KMS-11 (cell line): ENCODE data around the gene DIS3L2.
"Not testable (repeated sequence)": the region's sequence is repeated elsewhere in the genome, so short reads cannot be mapped to it uniquely, and the experiment has no call there.

ENCODE experiments used
- H2AFZ ChIP-seq: fragments of 200-600 bp; sonication (generic); 2 replicates; pipeline ENCODE4 v1.6.1; 2016; ENCODE audit warnings: antibody characterized with exemption, mixed run types, low read depth
- H3K27ac ChIP-seq: fragments of 200-600 bp; sonication (generic); 2 replicates; pipeline ENCODE4 v1.6.1; 2016; ENCODE audit warnings: mild to moderate bottlenecking, mixed run types
- H3K27me3 ChIP-seq: fragments of 200-600 bp; sonication (generic); 2 replicates; pipeline ENCODE4 v1.6.1; 2017; ENCODE audit warnings: mild to moderate bottlenecking, low read depth, mixed run types, moderate library complexity; ENCODE audit not compliant: insufficient read depth
- H3K36me3 ChIP-seq: fragments of 200-600 bp; sonication (generic); 2 replicates; pipeline ENCODE4 v1.6.1; 2017; ENCODE audit warnings: mild to moderate bottlenecking, mixed run types; ENCODE audit not compliant: insufficient read depth
- H3K4me1 ChIP-seq: fragments of 200-600 bp; sonication (generic); 2 replicates; pipeline ENCODE4 v1.6.1; 2016; ENCODE audit warnings: mild to moderate bottlenecking, low read depth, mixed run types; ENCODE audit not compliant: poor library complexity, severe bottlenecking
- H3K4me2 ChIP-seq: fragments of 200-600 bp; sonication (generic); 2 replicates; pipeline ENCODE4 v1.7.0; 2016; ENCODE audit warnings: mild to moderate bottlenecking, mixed run types
- H3K4me3 ChIP-seq: fragments of 200-600 bp; sonication (generic); IDR thresholded peaks from 2 replicates; pipeline ENCODE4 v1.6.1; 2017; ENCODE audit warnings: low read depth, low read length, mixed read lengths; ENCODE audit not compliant: insufficient read depth
- H3K79me2 ChIP-seq: fragments of 200-600 bp; sonication (generic); 2 replicates; pipeline ENCODE4 v1.6.1; 2016; ENCODE audit warnings: low read depth, mixed run types; ENCODE audit not compliant: insufficient read depth
- H3K9ac ChIP-seq: fragments of 200-600 bp; sonication (generic); 2 replicates; pipeline ENCODE4 v1.6.1; 2016; ENCODE audit warnings: mild to moderate bottlenecking, mixed run types
- H4K20me1 ChIP-seq: fragments of 200-600 bp; sonication (generic); 2 replicates; pipeline ENCODE4 v1.6.1; 2016; ENCODE audit warnings: mild to moderate bottlenecking, mixed run types; ENCODE audit not compliant: insufficient read depth
- CTCF ChIP-seq: fragments of 200-600 bp; sonication (generic); conservative IDR thresholded peaks from 2 replicates; pipeline ENCODE4 v1.6.1; 2017; ENCODE audit warnings: low read depth, mild to moderate bottlenecking, antibody characterized with exemption, low read length, moderate library complexity, mixed read lengths

DIS3L2 gene

GRCh38 chr2:232170396-232170795 lies 208.9 kb downstream of the DIS3L2 start:
- Histone ChIP-seq H3K4me1 (peaks cover 7% of the 10 kb centered on the region), H3K9ac (no peak overlapping the region), H3K79me2 (no peaks in the 10 kb centered on the region), H3K4me3 (no peak overlapping the region), H3K4me2 (no peak overlapping the region), H2AFZ (no peak overlapping the region), H3K27ac (no peak overlapping the region), H3K27me3 (no peaks in the 10 kb centered on the region), H3K36me3 (no peaks in the 10 kb centered on the region), H4K20me1 (no peaks in the 10 kb centered on the region)
- no peak for TF ChIP-seq CTCF

GRCh38 chr2:232174662-232175061 lies 213.1 kb downstream of the DIS3L2 start:
- Histone ChIP-seq H3K4me2 (no peak overlapping the region), H3K27ac (no peak overlapping the region), H4K20me1 (no peaks in the 10 kb centered on the region), H3K27me3 (no peaks in the 10 kb centered on the region), H2AFZ (no peak overlapping the region), H3K79me2 (no peaks in the 10 kb centered on the region), H3K36me3 (no peaks in the 10 kb centered on the region), H3K4me1 (peaks cover 7% of the 10 kb centered on the region), H3K4me3 (no peak overlapping the region), H3K9ac (no peak overlapping the region)
- no peak for TF ChIP-seq CTCF

GRCh38 chr2:232176587-232176986 lies 215.1 kb downstream of the DIS3L2 start:
- H2AFZ ChIP-seq, H3K9ac ChIP-seq, H3K36me3 ChIP-seq, H4K20me1 ChIP-seq, H3K4me3 ChIP-seq, H3K27ac ChIP-seq, H3K4me2 ChIP-seq, H3K79me2 ChIP-seq, H3K4me1 ChIP-seq, H3K27me3 ChIP-seq: not testable (repeated sequence)

GRCh38 chr2:232183279-232183678 lies 221.8 kb downstream of the DIS3L2 start:
- Histone ChIP-seq H3K36me3 (no peaks in the 10 kb centered on the region), H3K27ac (no peak overlapping the region), H3K27me3 (no peaks in the 10 kb centered on the region), H4K20me1 (no peaks in the 10 kb centered on the region), H3K4me1 (no peaks in the 10 kb centered on the region), H3K4me2 (no peak overlapping the region), H2AFZ (no peak overlapping the region), H3K79me2 (no peaks in the 10 kb centered on the region), H3K9ac (no peak overlapping the region), H3K4me3 (no peak overlapping the region)
- TF ChIP-seq CTCF, result no peak

- no peaks in the 10 kb centered on the region for H3K27me3 ChIP-seq
- no peak for TF ChIP-seq CTCF
- H3K36me3 ChIP-seq, result no peaks in the 10 kb centered on the region
- no peak overlapping the region for H3K4me3 ChIP-seq
- no peaks in the 10 kb centered on the region for H3K79me2 ChIP-seq
- H3K4me1 ChIP-seq, result no peaks in the 10 kb centered on the region
- H2AFZ ChIP-seq, result no peak overlapping the region
- H3K27ac ChIP-seq, result no peak overlapping the region
- H3K4me2 ChIP-seq, result no peak overlapping the region
- H3K9ac ChIP-seq, result no peak overlapping the region
- H4K20me1 ChIP-seq, result no peaks in the 10 kb centered on the region
Measured at GRCh38 chr2:232184346-232184745, 222.8 kb downstream of the DIS3L2 start.
